HepG2 (cell line): ENCODE data around the gene NOL4. TPM values are rescaled to one million over a fixed set of nuclear protein-coding genes. Genes with fewer than 3 reads are reported as not detected.

Experiments
- ATAC-seq: fragments of 200-7000 bp; cut with Tn5 transposase; 3 replicates; pipeline ENCODE4 v1.9.1; 2020; ENCODE audit warnings: mild to moderate bottlenecking, moderate library complexity
- BruUV-seq: library from RNA; stranded (reverse); fragments of 400-500 nt; replicated peaks from 2 replicates; lab custom pipeline; 2021; lab: Mats Ljungman, UMichigan
- CTCF ChIA-PET: fragments of 300-600 bp; formaldehyde crosslinking; extraction: SDS; loops from one replicate; lab custom pipeline; 2021; ENCODE audit warnings: low total read pairs, inconsistent platforms, low intra/inter-chr PET ratio; lab: Yijun Ruan, JAX
- POLR2A ChIA-PET: fragments of 350-600 bp; sonication (Branson Sonifier 250); formaldehyde crosslinking; loops from one replicate; lab custom pipeline; 2020; ENCODE audit warnings: antibody characterized with exemption, inconsistent platforms; lab: Yijun Ruan, JAX
- DNase-seq: peaks from one replicate; pipeline ENCODE4 v3.0.0-alpha.2; 2015; ENCODE audit warnings: low spot score
- FAIRE-seq: peaks from 3 replicates; lab custom pipeline; 2011; peaks lifted over from hg19 to GRCh38; lab: Jason Lieb, UNC
- H2AFZ ChIP-seq: one replicate; pipeline ENCODE4 v1.6.1; 2011; ENCODE audit warnings: low read length, inconsistent platforms
- H3K27ac ChIP-seq: fragments of 300-600 bp; 3 replicates; pipeline ENCODE4 v1.8.0; 2011; ENCODE audit warnings: mixed run types, mild to moderate bottlenecking, mixed read lengths, low read length, inconsistent platforms; ENCODE audit not compliant: insufficient read depth; ENCODE audit errors: extremely low read length
- H3K27me3 ChIP-seq, 2 experiments: fragments of 200-600 bp in 1 of 2; 2 replicates in 1 of 2; 3 replicates in 1 of 2; pipeline versions ENCODE4 v1.6.0 to v1.8.0; 2011; ENCODE audit warnings: low read length in 2 of 2, mild to moderate bottlenecking in 2 of 2, moderate library complexity in 2 of 2, inconsistent platforms in 1 of 2; ENCODE audit not compliant: insufficient read depth in 2 of 2, control insufficient read depth in 1 of 2
- H3K36me3 ChIP-seq, 2 experiments: fragments of 200-600 bp in 1 of 2; replicated peaks in 1 of 2; 2 replicates in 1 of 2; 3 replicates in 1 of 2; pipeline versions ENCODE4 v1.5.1 to v1.8.0; 2011; ENCODE audit warnings: low read length in 2 of 2, inconsistent platforms in 1 of 2; ENCODE audit not compliant: insufficient read depth in 2 of 2, control insufficient read depth in 1 of 2
- H3K4me1 ChIP-seq: 2 replicates; pipeline ENCODE4 v1.5.1; 2012; ENCODE audit warnings: low read length, inconsistent platforms; ENCODE audit not compliant: insufficient read depth
- H3K4me2 ChIP-seq: 2 replicates; pipeline ENCODE4 v1.6.0; 2011; ENCODE audit warnings: low read depth, low read length, inconsistent platforms
- H3K4me3 ChIP-seq, 3 experiments: fragments of 200-600 bp in 1 of 3; sonication (generic), shearing (Covaris generic) in 1 of 3; replicated peaks in 1 of 3; 2 replicates each; pipeline ENCODE4 v1.5.1; 2011 to 2016; ENCODE audit warnings: low read length in 3 of 3, inconsistent platforms in 2 of 3, low read depth in 2 of 3, mild to moderate bottlenecking in 2 of 3, control low read depth in 1 of 3, mixed read lengths in 1 of 3; ENCODE audit not compliant: insufficient read depth in 1 of 3
- H3K79me2 ChIP-seq: one replicate; pipeline ENCODE4 v1.6.1; 2011; ENCODE audit warnings: low read length, inconsistent platforms; ENCODE audit not compliant: insufficient read depth
- H3K9ac ChIP-seq: 2 replicates; pipeline ENCODE4 v1.6.0; 2011; ENCODE audit warnings: mild to moderate bottlenecking, low read depth, low read length, inconsistent platforms; ENCODE audit not compliant: insufficient read depth
- H3K9me3 ChIP-seq: 2 replicates; pipeline ENCODE4 v1.5.1; 2012; ENCODE audit warnings: mild to moderate bottlenecking, low read length
- H4K20me1 ChIP-seq: 2 replicates; pipeline ENCODE4 v1.6.0; 2011; ENCODE audit warnings: inconsistent platforms, mild to moderate bottlenecking, low read length, moderate library complexity; ENCODE audit not compliant: insufficient read depth
- DR1 ChIP-seq: sonication (generic); formaldehyde crosslinking; IDR thresholded peaks from 2 replicates; pipeline ENCODE4 v1.8.0; 2021; ENCODE audit warnings: mild to moderate bottlenecking, missing genetic modification reagents, inconsistent platforms
- REPIN1 ChIP-seq: sonication (generic); formaldehyde crosslinking; IDR thresholded peaks from 2 replicates; pipeline ENCODE4 v1.8.0; 2022; ENCODE audit warnings: missing genetic modification reagents, low read depth, mild to moderate bottlenecking, borderline replicate concordance
- SIX4 ChIP-seq: sonication (generic); formaldehyde crosslinking; IDR thresholded peaks from 2 replicates; pipeline ENCODE4 v1.4.0; 2020; ENCODE audit warnings: missing genetic modification reagents
- UBTF ChIP-seq: sonication (generic); formaldehyde crosslinking; IDR thresholded peaks from 2 replicates; pipeline ENCODE4 v1.4.0; 2020; ENCODE audit warnings: mild to moderate bottlenecking, missing genetic modification reagents
- ZC3H13 ChIP-seq: sonication (generic); formaldehyde crosslinking; IDR thresholded peaks from 2 replicates; pipeline ENCODE4 v1.8.1; 2023; ENCODE audit warnings: mild to moderate bottlenecking, missing genetic modification reagents, moderate library complexity
- WGBS: methylation state at CpG from one replicate; pipeline ENCODE4 v1.1.6; 2017; ENCODE audit warnings: low lambda C conversion rate; 5-methylcytosine and 5-hydroxymethylcytosine counted together
- in situ Hi-C: cut with HindIII; loops from 2 replicates; pipeline ENCODE4 v1.10.0; 2017; ENCODE audit warnings: low pct_unique_long_range_greater_than_20kb; ENCODE audit not compliant: extremely low pct_ligation_motif_present
- intact Hi-C: fragments of 100-400 bp; cut with micrococcal nuclease; formaldehyde crosslinking; loops from one replicate; pipeline ENCODE4 v1.10.0; 2022; ENCODE audit not compliant: unreplicated experiment
- polyA plus RNA-seq, 8 experiments: library from polyadenylated mRNA; depleted of rRNA in 3 of 8; stranded (reverse) in 7 of 8; unstranded in 1 of 8; fragments of >200 nt; fragmentation: Illumina TruSeq in 4 of 8; extraction: Trizol in 4 of 8; gene quantifications; 2 replicates each; pipeline versions ENCODE4 v1.2.1 to v1.2.3, GENCODE V29; 2011 to 2016; ENCODE audit warnings: low read depth in 4 of 8, missing spikeins in 1 of 8, mixed read lengths in 1 of 8; ENCODE audit not compliant: insufficient read depth in 1 of 8
- total RNA-seq, 5 experiments: library from RNA; depleted of rRNA; stranded (reverse); fragments of >200 nt; fragmentation: Illumina TruSeq; extraction: Trizol; gene quantifications; 2 replicates each; pipeline ENCODE4 v1.2.3, GENCODE V29; 2016; ENCODE audit warnings: low read depth in 1 of 5

The NOL4 gene
- total and polyA plus RNA-seq, 2 of the 13 experiments (the other 11 are each of a cell fraction or from before 2014, with no cell fraction given), result 1.8 TPM; not detected in 1

GRCh38 chr18:34222307-34223163, 2.2 kb downstream of the NOL4 start:
- FAIRE-seq, result no peak
- Histone ChIP-seq H3K4me3 (peak overlapping the region; percentile 26 to 52 (median 28); a peak in 4 of 6 replicates), H2AFZ (no peak overlapping the region)

More at GRCh38 chr18:34222307-34223163, 2.2 kb downstream of the NOL4 start:
- no peaks in the 10 kb centered on the region for H3K79me2 ChIP-seq
- no peak overlapping the region for H3K9ac ChIP-seq
- ChIA-PET CTCF (no interaction called here), POLR2A (no interaction called here)
- BruUV-seq, result no TSS peak
- H4K20me1 ChIP-seq, result no peaks in the 10 kb centered on the region
- intact Hi-C loops, result no loop called here
- ATAC-seq, result peak; percentile 39
- peaks cover 5 to 31% of the 10 kb centered on the region in 2 experiments for H3K27me3 ChIP-seq
- H3K4me1 ChIP-seq, result peaks cover 39% of the 10 kb centered on the region
- no peak for DNase-seq
- no peak overlapping the region for H3K27ac ChIP-seq
- in situ Hi-C loops, result loop anchor here (10.0 kb wide), 1 partner anchor 102 kb away; no protein-coding TSS in a partner anchor
- TF ChIP-seq SIX4 (CRISPR knock-in tag) (no peak), UBTF (0 out of 2 replicates have a peak, but pooled peaks have one; percentile 18), ZC3H13 (CRISPR knock-in tag) (no peak), REPIN1 (CRISPR knock-in tag) (no peak), DR1 (CRISPR knock-in tag) (no peak)
- no peaks in the 10 kb centered on the region for H3K9me3 ChIP-seq
- peak overlapping the region; percentile 59 for H3K4me2 ChIP-seq
- 8% methylated on average over 11 of the region's 68 CpGs for WGBS
- no peaks in the 10 kb centered on the region for H3K36me3 ChIP-seq
